MCF 10A (cell line): ENCODE results near the gene PRKCZ. TPM values are rescaled to one million over a fixed set of nuclear protein-coding genes. Genes with fewer than 3 reads are reported as not detected.

Source experiments
- BruUV-seq: library from RNA; stranded (reverse); fragments of 400-500 nt; replicated peaks from 2 replicates; lab custom pipeline; 2021; lab: Mats Ljungman, UMichigan
- CTCF ChIA-PET: fragments of 300-600 bp; sonication (Branson Sonifier 250); formaldehyde crosslinking; extraction: SDS; loops from one replicate; lab custom pipeline; 2021; ENCODE audit warnings: antibody characterized with exemption, inconsistent platforms; lab: Yijun Ruan, JAX
- POLR2A ChIA-PET: fragments of 300-600, 350-650 bp; sonication (Branson Sonifier 250); formaldehyde crosslinking; extraction: SDS; loops from one replicate; lab custom pipeline; 2020; ENCODE audit warnings: antibody characterized with exemption, inconsistent platforms; lab: Yijun Ruan, JAX
- DNase-seq: peaks from one replicate; pipeline ENCODE4 v3.0.0-alpha.2; 2018; ENCODE audit not compliant: unreplicated experiment
- H3K27ac Mint-ChIP-seq: one replicate; pipeline ENCODE4 v1.8.0; 2022; ENCODE audit warnings: mild to moderate bottlenecking, low read depth, mixed read lengths; ENCODE audit not compliant: unreplicated experiment
- H3K27me3 Mint-ChIP-seq: one replicate; pipeline ENCODE4 v1.8.0; 2022; ENCODE audit warnings: mixed read lengths; ENCODE audit not compliant: insufficient read depth, unreplicated experiment
- H3K36me3 Mint-ChIP-seq: one replicate; pipeline ENCODE4 v1.8.0; 2022; ENCODE audit warnings: mild to moderate bottlenecking, moderate library complexity, mixed read lengths; ENCODE audit not compliant: insufficient read depth, unreplicated experiment
- H3K4me1 Mint-ChIP-seq: one replicate; pipeline ENCODE4 v1.8.0; 2022; ENCODE audit warnings: mixed read lengths; ENCODE audit not compliant: insufficient read depth, unreplicated experiment
- H3K4me3 Mint-ChIP-seq: one replicate; pipeline ENCODE4 v1.8.0; 2022; ENCODE audit warnings: mild to moderate bottlenecking, moderate library complexity, mixed read lengths; ENCODE audit not compliant: unreplicated experiment
- H3K9me3 Mint-ChIP-seq: one replicate; pipeline ENCODE4 v1.8.0; 2022; ENCODE audit warnings: mixed read lengths; ENCODE audit not compliant: unreplicated experiment
- intact Hi-C: fragments of 100-400 bp; cut with micrococcal nuclease; formaldehyde crosslinking; loops from 2 replicates; pipeline ENCODE4 v1.14.1; 2022
- total RNA-seq: library from RNA; stranded (reverse); gene quantifications from 2 replicates; pipeline ENCODE4 v1.2.3, GENCODE V29; 2022
- TF ChIP-seq, protein P1 (sequence below): fragments of 200-600 bp; IDR thresholded peaks from one replicate; pipeline ENCODE4 v1.8.0; 2022; ENCODE audit warnings: antibody characterized with exemption, mild to moderate bottlenecking; ENCODE audit not compliant: unreplicated experiment

Gene PRKCZ
- total RNA-seq, 1 experiment from 2014 or later, result 24.9 TPM

- intact Hi-C loops, result no loop called here
- Mint-ChIP-seq H3K27me3 (no peaks in the 10 kb centered on the region), H3K4me3 (no peak overlapping the region), H3K36me3 (no peaks in the 10 kb centered on the region), H3K9me3 (no peaks in the 10 kb centered on the region), H3K27ac (no peak overlapping the region), H3K4me1 (no peaks in the 10 kb centered on the region)
- ChIA-PET CTCF (interaction anchor here (0.6 to 1.1 kb wide), 2 partner anchors 12 to 13 kb away, joined by 3 read pairs; no protein-coding TSS in a partner anchor), POLR2A (no interaction called here)
- DNase-seq, result no peak
- BruUV-seq, result no TSS peak
- TF ChIP-seq, protein P1, sequence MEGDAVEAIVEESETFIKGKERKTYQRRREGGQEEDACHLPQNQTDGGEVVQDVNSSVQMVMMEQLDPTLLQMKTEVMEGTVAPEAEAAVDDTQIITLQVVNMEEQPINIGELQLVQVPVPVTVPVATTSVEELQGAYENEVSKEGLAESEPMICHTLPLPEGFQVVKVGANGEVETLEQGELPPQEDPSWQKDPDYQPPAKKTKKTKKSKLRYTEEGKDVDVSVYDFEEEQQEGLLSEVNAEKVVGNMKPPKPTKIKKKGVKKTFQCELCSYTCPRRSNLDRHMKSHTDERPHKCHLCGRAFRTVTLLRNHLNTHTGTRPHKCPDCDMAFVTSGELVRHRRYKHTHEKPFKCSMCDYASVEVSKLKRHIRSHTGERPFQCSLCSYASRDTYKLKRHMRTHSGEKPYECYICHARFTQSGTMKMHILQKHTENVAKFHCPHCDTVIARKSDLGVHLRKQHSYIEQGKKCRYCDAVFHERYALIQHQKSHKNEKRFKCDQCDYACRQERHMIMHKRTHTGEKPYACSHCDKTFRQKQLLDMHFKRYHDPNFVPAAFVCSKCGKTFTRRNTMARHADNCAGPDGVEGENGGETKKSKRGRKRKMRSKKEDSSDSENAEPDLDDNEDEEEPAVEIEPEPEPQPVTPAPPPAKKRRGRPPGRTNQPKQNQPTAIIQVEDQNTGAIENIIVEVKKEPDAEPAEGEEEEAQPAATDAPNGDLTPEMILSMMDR, result no peak
Observed at GRCh38 chr1:2031546-2032540, 18.4 kb upstream of the PRKCZ start.

- TF ChIP-seq, protein P1, result no peak
- no peak overlapping the region for H3K27ac Mint-ChIP-seq
- ChIA-PET POLR2A (no interaction called here), CTCF (interaction anchor here (1.1 to 1.2 kb wide), 2 partner anchors 12 to 14 kb away, joined by 3 read pairs; no protein-coding TSS in a partner anchor)
- H3K4me1 Mint-ChIP-seq, result no peaks in the 10 kb centered on the region
- no peaks in the 10 kb centered on the region for H3K36me3 Mint-ChIP-seq
- BruUV-seq, result no TSS peak
- H3K4me3 Mint-ChIP-seq, result no peak overlapping the region
- no peaks in the 10 kb centered on the region for H3K27me3 Mint-ChIP-seq
- DNase-seq, result no peak
- intact Hi-C loops, result no loop called here
- H3K9me3 Mint-ChIP-seq, result no peaks in the 10 kb centered on the region
Observed at GRCh38 chr1:2032737-2033136, 17.5 kb upstream of the PRKCZ start.

DNA sequence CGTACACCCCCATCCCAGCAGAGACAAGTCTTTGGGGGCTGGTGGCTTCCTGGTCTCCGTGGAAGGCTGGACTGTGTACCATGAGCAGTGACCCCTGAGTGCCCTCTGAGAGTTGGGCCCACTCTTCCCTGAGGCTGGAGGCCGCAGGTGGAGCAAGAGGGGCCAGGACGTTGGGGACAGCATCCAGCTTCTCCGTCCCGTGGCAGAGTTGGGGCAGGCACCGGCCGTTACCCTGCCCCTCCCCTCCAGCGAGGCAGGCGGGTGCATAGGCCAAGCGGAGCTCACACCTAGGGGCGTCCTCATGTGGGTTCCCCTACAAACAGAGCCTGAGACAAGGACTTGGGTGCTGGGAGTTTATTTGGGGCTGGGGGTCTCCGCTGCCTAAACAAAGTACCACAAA is 17.0 kb upstream of the PRKCZ start:
- H3K27me3 Mint-ChIP-seq, result no peaks in the 10 kb centered on the region
- no TSS peak for BruUV-seq
- H3K9me3 Mint-ChIP-seq, result no peaks in the 10 kb centered on the region

DNA sequence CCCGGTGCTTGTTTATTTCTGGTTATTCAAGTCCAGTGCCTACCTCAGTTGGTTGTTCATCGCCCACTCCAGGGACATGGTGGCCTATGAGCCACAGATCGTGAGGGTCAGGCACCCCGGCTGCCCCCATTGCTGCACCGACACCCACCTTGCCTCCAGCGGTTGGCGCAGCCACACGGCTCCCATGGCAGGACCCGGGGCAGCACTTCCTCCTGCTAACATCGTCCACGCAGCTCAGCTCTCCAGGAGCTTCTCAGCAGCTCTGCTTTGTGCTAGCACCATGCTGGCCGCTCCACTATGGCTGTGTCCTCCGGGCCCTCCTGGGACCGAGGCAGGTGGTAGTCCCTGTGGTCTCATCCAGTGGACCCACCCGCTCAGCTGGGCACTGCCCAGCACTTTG is 13.9 kb upstream of the PRKCZ start:
- POLR2A ChIA-PET, result no interaction called here
- CTCF ChIA-PET, result interaction anchor here (0.6 to 1.2 kb wide), 3 partner anchors 8 to 139 kb away, joined by 3 to 7 read pairs (median 3); no protein-coding TSS in a partner anchor
- no TSS peak for BruUV-seq
- H3K9me3 Mint-ChIP-seq, result no peaks in the 10 kb centered on the region
- TF ChIP-seq, protein P1, result no peak
- H3K27ac Mint-ChIP-seq, result no peak overlapping the region
- DNase-seq, result no peak
- no peak overlapping the region for H3K4me3 Mint-ChIP-seq
- no peaks in the 10 kb centered on the region for H3K36me3 Mint-ChIP-seq
- H3K4me1 Mint-ChIP-seq, result no peaks in the 10 kb centered on the region
- intact Hi-C loops, result no loop called here
- no peaks in the 10 kb centered on the region for H3K27me3 Mint-ChIP-seq

More for the DNA sequence above, 17.0 kb upstream of the PRKCZ start:
- Mint-ChIP-seq H3K27ac (no peak overlapping the region), H3K4me1 (no peaks in the 10 kb centered on the region), H3K36me3 (no peaks in the 10 kb centered on the region), H3K4me3 (no peak overlapping the region)
- CTCF ChIA-PET, result interaction anchor here (0.6 to 3.0 kb wide), 3 partner anchors 11 to 31 kb away, joined by 3 to 19 read pairs (median 3); no protein-coding TSS in a partner anchor
- POLR2A ChIA-PET, result no interaction called here
- TF ChIP-seq, protein P1, result no peak
- intact Hi-C loops, result no loop called here
- no peak for DNase-seq
